HepG2 (cell line): ENCODE measurements around the gene TBCB. TPM values are rescaled to one million over a fixed set of nuclear protein-coding genes. Genes with fewer than 3 reads are reported as not detected.
A peak's percentile ranks its signal among the peaks of the same experiment; 100 is the strongest.

ENCODE experiments used
- ATAC-seq: fragments of 200-7000 bp; cut with Tn5 transposase; 3 replicates; pipeline ENCODE4 v1.9.1; 2020; ENCODE audit warnings: mild to moderate bottlenecking, moderate library complexity
- Bru-seq: library from RNA; stranded (reverse); fragments of 400-500 nt; gene quantifications from one replicate; lab custom pipeline; 2021; lab: Mats Ljungman, UMichigan
- BruChase-seq, 2 experiments: library from RNA; stranded (reverse); fragments of 400-500 nt; gene quantifications; one replicate each; lab custom pipeline; 2021; lab: Mats Ljungman, UMichigan
- BruUV-seq: library from RNA; stranded (reverse); fragments of 400-500 nt; replicated peaks from 2 replicates; lab custom pipeline; 2021; lab: Mats Ljungman, UMichigan
- CTCF ChIA-PET: fragments of 300-600 bp; formaldehyde crosslinking; extraction: SDS; loops from one replicate; lab custom pipeline; 2021; ENCODE audit warnings: low total read pairs, inconsistent platforms, low intra/inter-chr PET ratio; lab: Yijun Ruan, JAX
- POLR2A ChIA-PET: fragments of 350-600 bp; sonication (Branson Sonifier 250); formaldehyde crosslinking; loops from one replicate; lab custom pipeline; 2020; ENCODE audit warnings: antibody characterized with exemption, inconsistent platforms; lab: Yijun Ruan, JAX
- DNase-seq: peaks from one replicate; pipeline ENCODE4 v3.0.0-alpha.2; 2015; ENCODE audit warnings: low spot score
- FAIRE-seq: peaks from 3 replicates; lab custom pipeline; 2011; peaks lifted over from hg19 to GRCh38; lab: Jason Lieb, UNC
- H2AFZ ChIP-seq: one replicate; pipeline ENCODE4 v1.6.1; 2011; ENCODE audit warnings: low read length, inconsistent platforms
- H3K27ac ChIP-seq: fragments of 300-600 bp; 3 replicates; pipeline ENCODE4 v1.8.0; 2011; ENCODE audit warnings: mixed run types, mild to moderate bottlenecking, mixed read lengths, low read length, inconsistent platforms; ENCODE audit not compliant: insufficient read depth; ENCODE audit errors: extremely low read length
- H3K27me3 ChIP-seq, 2 experiments: fragments of 200-600 bp in 1 of 2; 2 replicates in 1 of 2; 3 replicates in 1 of 2; pipeline versions ENCODE4 v1.6.0 to v1.8.0; 2011; ENCODE audit warnings: low read length in 2 of 2, mild to moderate bottlenecking in 2 of 2, moderate library complexity in 2 of 2, inconsistent platforms in 1 of 2; ENCODE audit not compliant: insufficient read depth in 2 of 2, control insufficient read depth in 1 of 2
- H3K36me3 ChIP-seq, 2 experiments: fragments of 200-600 bp in 1 of 2; replicated peaks in 1 of 2; 2 replicates in 1 of 2; 3 replicates in 1 of 2; pipeline versions ENCODE4 v1.5.1 to v1.8.0; 2011; ENCODE audit warnings: low read length in 2 of 2, inconsistent platforms in 1 of 2; ENCODE audit not compliant: insufficient read depth in 2 of 2, control insufficient read depth in 1 of 2
- H3K4me1 ChIP-seq: 2 replicates; pipeline ENCODE4 v1.5.1; 2012; ENCODE audit warnings: low read length, inconsistent platforms; ENCODE audit not compliant: insufficient read depth
- H3K4me2 ChIP-seq: 2 replicates; pipeline ENCODE4 v1.6.0; 2011; ENCODE audit warnings: low read depth, low read length, inconsistent platforms
- H3K4me3 ChIP-seq, 3 experiments: fragments of 200-600 bp in 1 of 3; sonication (generic), shearing (Covaris generic) in 1 of 3; replicated peaks in 1 of 3; 2 replicates each; pipeline ENCODE4 v1.5.1; 2011 to 2016; ENCODE audit warnings: low read length in 3 of 3, inconsistent platforms in 2 of 3, low read depth in 2 of 3, mild to moderate bottlenecking in 2 of 3, control low read depth in 1 of 3, mixed read lengths in 1 of 3; ENCODE audit not compliant: insufficient read depth in 1 of 3
- H3K79me2 ChIP-seq: one replicate; pipeline ENCODE4 v1.6.1; 2011; ENCODE audit warnings: low read length, inconsistent platforms; ENCODE audit not compliant: insufficient read depth
- H3K9ac ChIP-seq: 2 replicates; pipeline ENCODE4 v1.6.0; 2011; ENCODE audit warnings: mild to moderate bottlenecking, low read depth, low read length, inconsistent platforms; ENCODE audit not compliant: insufficient read depth
- H3K9me3 ChIP-seq: 2 replicates; pipeline ENCODE4 v1.5.1; 2012; ENCODE audit warnings: mild to moderate bottlenecking, low read length
- H4K20me1 ChIP-seq: 2 replicates; pipeline ENCODE4 v1.6.0; 2011; ENCODE audit warnings: inconsistent platforms, mild to moderate bottlenecking, low read length, moderate library complexity; ENCODE audit not compliant: insufficient read depth
- FIP1L1 ChIP-seq: fragments of 200-400 bp; formaldehyde crosslinking; IDR thresholded peaks from 2 replicates; pipeline ENCODE4 v1.6.1; 2018; ENCODE audit warnings: low read depth, mild to moderate bottlenecking, low read length, moderate library complexity, borderline replicate concordance; ENCODE audit not compliant: insufficient read depth
- NAIF1 ChIP-seq: sonication (generic); formaldehyde crosslinking; IDR thresholded peaks from 2 replicates; pipeline ENCODE4 v1.5.0; 2020; ENCODE audit warnings: mild to moderate bottlenecking, missing genetic modification reagents, borderline replicate concordance
- RNF2 ChIP-seq: fragments of 450-650 bp; conservative IDR thresholded peaks from 2 replicates; pipeline ENCODE4 v1.6.1; 2016; ENCODE audit warnings: low read depth
- UBTF ChIP-seq: sonication (generic); formaldehyde crosslinking; IDR thresholded peaks from 2 replicates; pipeline ENCODE4 v1.4.0; 2020; ENCODE audit warnings: mild to moderate bottlenecking, missing genetic modification reagents
- ZNF142 ChIP-seq: sonication (generic); formaldehyde crosslinking; IDR thresholded peaks from 2 replicates; pipeline ENCODE4 v1.4.0; 2020; ENCODE audit warnings: missing genetic modification reagents
- ZNF3 ChIP-seq: IDR thresholded peaks from 2 replicates; pipeline ENCODE4 v1.7.0; 2017; ENCODE audit warnings: inconsistent platforms
- WGBS: methylation state at CpG from one replicate; pipeline ENCODE4 v1.1.6; 2017; ENCODE audit warnings: low lambda C conversion rate; 5-methylcytosine and 5-hydroxymethylcytosine counted together
- in situ Hi-C: cut with HindIII; loops from 2 replicates; pipeline ENCODE4 v1.10.0; 2017; ENCODE audit warnings: low pct_unique_long_range_greater_than_20kb; ENCODE audit not compliant: extremely low pct_ligation_motif_present
- intact Hi-C: fragments of 100-400 bp; cut with micrococcal nuclease; formaldehyde crosslinking; loops from one replicate; pipeline ENCODE4 v1.10.0; 2022; ENCODE audit not compliant: unreplicated experiment
- long read RNA-seq, 2 experiments: library from RNA in 1 of 2; library from polyadenylated mRNA in 1 of 2; stranded (forward) in 1 of 2; unstranded in 1 of 2; transcript quantifications; one replicate each; pipeline ENCODE4 v2.0.0, GENCODE V29; 2019 to 2022
- polyA minus RNA-seq, 3 experiments: library from RNA; depleted of rRNA, polyadenylated mRNA; stranded (reverse); fragments of >200 nt; gene quantifications; 2 replicates each; pipeline ENCODE4 v1.2.3, GENCODE V29; 2011; ENCODE audit warnings: low replicate concordance in 1 of 3
- polyA plus RNA-seq, 8 experiments: library from polyadenylated mRNA; depleted of rRNA in 3 of 8; stranded (reverse) in 7 of 8; unstranded in 1 of 8; fragments of >200 nt; fragmentation: Illumina TruSeq in 4 of 8; extraction: Trizol in 4 of 8; gene quantifications; 2 replicates each; pipeline versions ENCODE4 v1.2.1 to v1.2.3, GENCODE V29; 2011 to 2016; ENCODE audit warnings: low read depth in 4 of 8, missing spikeins in 1 of 8, mixed read lengths in 1 of 8; ENCODE audit not compliant: insufficient read depth in 1 of 8
- total RNA-seq, 5 experiments: library from RNA; depleted of rRNA; stranded (reverse); fragments of >200 nt; fragmentation: Illumina TruSeq; extraction: Trizol; gene quantifications; 2 replicates each; pipeline ENCODE4 v1.2.3, GENCODE V29; 2016; ENCODE audit warnings: low read depth in 1 of 5

TBCB gene
- 271 and 302 TPM in 2 replicates for total RNA-seq (2016; rRNA removed; fragmentation: Illumina TruSeq; extraction: Trizol)
- 111 and 137 TPM in 2 replicates for total RNA-seq (2016; cell fraction: cytosol; rRNA removed; fragmentation: Illumina TruSeq; extraction: Trizol; ENCODE audit: low read depth)
- 287 and 330 TPM in 2 replicates for total RNA-seq (2016; cell fraction: insoluble cytoplasmic fraction; rRNA removed; fragmentation: Illumina TruSeq; extraction: Trizol)
- 147 and 172 TPM in 2 replicates for total RNA-seq (2016; cell fraction: membrane; rRNA removed; fragmentation: Illumina TruSeq; extraction: Trizol)
- 88.1 and 109 TPM in 2 replicates for total RNA-seq (2016; cell fraction: nucleus; rRNA removed; fragmentation: Illumina TruSeq; extraction: Trizol)
- polyA plus RNA-seq (2011; rRNA removed): 245 and 276 TPM in 2 replicates
- polyA plus RNA-seq (2011; cell fraction: cytosol; rRNA removed): 268 and 334 TPM in 2 replicates
- polyA plus RNA-seq (2011; cell fraction: nucleus; rRNA removed): 216 and 224 TPM in 2 replicates
- 194 and 206 TPM in 2 replicates for polyA plus RNA-seq (2012)
- 122 and 132 TPM in 2 replicates for polyA plus RNA-seq (2016; cell fraction: cytosol; fragmentation: Illumina TruSeq; extraction: Trizol; ENCODE audit: low read depth)
- 315 and 344 TPM in 2 replicates for polyA plus RNA-seq (2016; cell fraction: insoluble cytoplasmic fraction; fragmentation: Illumina TruSeq; extraction: Trizol; ENCODE audit: low read depth)
- 131 and 152 TPM in 2 replicates for polyA plus RNA-seq (2016; cell fraction: membrane; fragmentation: Illumina TruSeq; extraction: Trizol; ENCODE audit: low read depth)
- 199 and 208 TPM in 2 replicates for polyA plus RNA-seq (2016; cell fraction: nucleus; fragmentation: Illumina TruSeq; extraction: Trizol; ENCODE audit: insufficient read depth, low read depth)
- 123 and 179 TPM in 2 replicates for polyA minus RNA-seq (2011; rRNA and poly(A)+ RNA removed; ENCODE audit: low replicate concordance)
- 73.9 and 84.3 TPM in 2 replicates for polyA minus RNA-seq (2011; cell fraction: cytosol; rRNA and poly(A)+ RNA removed)
- polyA minus RNA-seq (2011; cell fraction: nucleus; rRNA and poly(A)+ RNA removed): 23.3 and 34.8 TPM in 2 replicates
- percentile 70 among the genes with signal in this experiment for Bru-seq, nascent RNA
- BruChase-seq, experiment 1, labeled RNA remaining after a 6-hour chase: percentile 87 among the genes with signal in this experiment
- percentile 76 among the genes with signal in this experiment for BruChase-seq, experiment 2, labeled RNA remaining after a 2-hour chase
- long read RNA-seq, experiment 1, transcript TBCB-208 (5 exons, 776 nt): minor isoform, 7 of 289 reads
- long read RNA-seq, experiment 1, transcript TBCB-206 (4 exons, 656 nt): minor isoform, 58 of 289 reads
- long read RNA-seq, experiment 1, transcript TBCB-201 (6 exons, 1,473 nt): major isoform, 192 of 289 reads
- long read RNA-seq, experiment 1, partial matches to known transcripts: 7 of 289 reads
- long read RNA-seq, experiment 1, other reads (novel, unspliced or antisense): 22 of 289 reads
- long read RNA-seq, experiment 2, transcript TBCB-201 (6 exons, 1,473 nt): major isoform, 144 of 318 reads
- long read RNA-seq, experiment 2, transcript TBCB-206 (4 exons, 656 nt): minor isoform, 89 of 318 reads
- long read RNA-seq, experiment 2, transcript TBCB-208 (5 exons, 776 nt): minor isoform, 8 of 318 reads
- long read RNA-seq, experiment 2, partial matches to known transcripts: 22 of 318 reads
- long read RNA-seq, experiment 2, other reads (novel, unspliced or antisense): 50 of 318 reads

GRCh38 chr19:36115453-36116343, at the start of gene TBCB:
Gene TBCB, plus strand, starts transcription at chr19:36115468. Its CDS starts 93 bp downstream, at chr19:36115561.
- peak; percentile 21 for ATAC-seq
- 4% methylated on average over 23 of the region's 59 CpGs for WGBS
- intact Hi-C loops: loop anchor here (1.0 to 2.0 kb wide), 2 partner anchors 25 to 61 kb away; partner anchors contain the start of genes CAPNS1, THAP8 and WDR62
- TSS peak; percentile 65 for BruUV-seq
- ChIA-PET POLR2A (interaction anchor here (0.6 to 2.3 kb wide), 20 partner anchors 9 to 373 kb away, joined by 3 to 33 read pairs (median 4); partner anchors contain the start of genes CAPNS1, SYNE4, THAP8 and ZNF146), CTCF (no interaction called here)
- peaks cover 30% of the 10 kb centered on the region for H3K79me2 ChIP-seq
- FAIRE-seq: no peak
- no peak within 1 kb of the TSS for H2AFZ ChIP-seq
- peak within 1 kb of the TSS; percentile 72 to 93 (median 88) for H3K4me3 ChIP-seq
- H3K4me2 ChIP-seq: peak within 1 kb of the TSS; percentile 94
- in situ Hi-C loops: no loop called here
- H3K27me3 ChIP-seq: no peaks in the 10 kb centered on the region; a peak in 1 of 5 replicates
- peak within 1 kb of the TSS; percentile 88 for H3K9ac ChIP-seq
- peak; percentile 25 for DNase-seq
- peaks cover 10 to 15% of the 10 kb centered on the region in 2 experiments; a peak in 2 of 5 replicates for H3K36me3 ChIP-seq
- H3K4me1 ChIP-seq: peaks cover 52% of the 10 kb centered on the region
- no peaks in the 10 kb centered on the region for H3K9me3 ChIP-seq
- H3K27ac ChIP-seq: peak within 1 kb of the TSS; percentile 77
- H4K20me1 ChIP-seq: no peaks in the 10 kb centered on the region
- TF ChIP-seq ZNF142 (CRISPR knock-in tag) (no peak), NAIF1 (peak; percentile 7; the same call in 1 of the 2 replicates), ZNF3 (CRISPR knock-in tag) (no peak), RNF2 (no peak), UBTF (CRISPR knock-in tag) (0 out of 2 replicates have a peak, but pooled peaks have one; percentile 14), FIP1L1 (no peak)
